Measurements from ENCODE around the gene CMTM4.

Gene CMTM4
- long read RNA-seq, full-length matches to known transcripts = 5 of 5 reads
- long read RNA-seq, partial matches to known transcripts = 0 of 5 reads
- long read RNA-seq, other reads (novel, unspliced or antisense) = 0 of 5 reads

DNA sequence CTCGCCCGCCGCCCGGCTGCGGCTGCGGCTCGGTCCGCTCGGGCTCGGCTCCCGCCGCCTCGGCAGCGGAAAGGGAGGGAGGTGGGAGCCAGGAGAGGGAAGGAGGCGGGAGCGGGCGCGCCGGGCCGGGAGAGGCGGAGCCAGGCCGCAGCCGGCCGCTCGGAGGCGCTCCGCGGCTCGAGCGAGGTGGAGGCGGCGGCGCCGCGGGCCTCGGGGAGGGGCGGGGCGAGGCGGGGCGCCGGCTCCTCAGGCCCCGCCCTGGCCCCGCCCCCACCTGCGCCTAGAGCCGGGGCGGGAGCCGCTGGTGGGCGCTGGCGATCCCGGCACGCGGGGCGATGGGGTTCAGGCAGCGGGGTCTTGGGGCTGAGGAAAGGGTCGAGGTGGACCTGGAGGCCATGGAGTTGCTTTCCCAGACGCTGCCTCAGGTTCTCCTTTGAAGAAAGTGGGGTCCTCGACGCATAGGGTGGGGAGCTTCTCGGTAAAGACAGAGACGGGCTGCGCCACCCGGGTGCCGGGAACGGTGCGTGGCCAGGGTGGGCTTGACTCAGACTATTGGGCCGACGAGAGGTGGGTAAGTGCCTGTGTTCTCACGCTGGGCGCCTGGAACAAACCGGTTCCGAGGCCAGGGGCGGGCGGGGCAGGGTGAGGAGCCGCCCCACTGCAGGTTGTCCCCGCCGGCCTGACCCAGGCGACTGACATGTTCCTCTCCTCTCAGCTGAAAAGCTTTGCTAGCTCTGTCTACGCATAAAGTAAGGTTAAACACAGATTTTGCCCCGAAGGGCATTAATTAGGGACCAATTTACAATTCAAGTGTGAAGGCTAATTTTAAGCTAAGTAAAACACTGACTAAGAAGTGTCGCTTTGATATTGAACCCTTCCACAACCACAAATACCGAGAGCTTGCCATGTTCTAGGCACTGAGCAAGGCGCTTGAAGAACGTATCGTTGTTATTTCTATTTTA, at the start of gene CMTM4:
CMTM4 (minus strand) TSS at position 75 of the 962 bp plus-strand sequence. CDS start 218 bp downstream, outside the sequence.
- no peak for TF ChIP-seq GABPA (IDR thresholded peaks at IDR 0.05; ENCODE audit: low read depth)
- TF ChIP-seq SPI1 (IDR thresholded peaks at IDR 0.05; ENCODE audit: borderline replicate concordance, low read depth) = no peak
- TF ChIP-seq, protein P1, sequence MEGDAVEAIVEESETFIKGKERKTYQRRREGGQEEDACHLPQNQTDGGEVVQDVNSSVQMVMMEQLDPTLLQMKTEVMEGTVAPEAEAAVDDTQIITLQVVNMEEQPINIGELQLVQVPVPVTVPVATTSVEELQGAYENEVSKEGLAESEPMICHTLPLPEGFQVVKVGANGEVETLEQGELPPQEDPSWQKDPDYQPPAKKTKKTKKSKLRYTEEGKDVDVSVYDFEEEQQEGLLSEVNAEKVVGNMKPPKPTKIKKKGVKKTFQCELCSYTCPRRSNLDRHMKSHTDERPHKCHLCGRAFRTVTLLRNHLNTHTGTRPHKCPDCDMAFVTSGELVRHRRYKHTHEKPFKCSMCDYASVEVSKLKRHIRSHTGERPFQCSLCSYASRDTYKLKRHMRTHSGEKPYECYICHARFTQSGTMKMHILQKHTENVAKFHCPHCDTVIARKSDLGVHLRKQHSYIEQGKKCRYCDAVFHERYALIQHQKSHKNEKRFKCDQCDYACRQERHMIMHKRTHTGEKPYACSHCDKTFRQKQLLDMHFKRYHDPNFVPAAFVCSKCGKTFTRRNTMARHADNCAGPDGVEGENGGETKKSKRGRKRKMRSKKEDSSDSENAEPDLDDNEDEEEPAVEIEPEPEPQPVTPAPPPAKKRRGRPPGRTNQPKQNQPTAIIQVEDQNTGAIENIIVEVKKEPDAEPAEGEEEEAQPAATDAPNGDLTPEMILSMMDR (IDR thresholded peaks at IDR 0.05; ENCODE audit: insufficient read depth, low read length) = no peak
- peak; percentile 59 to 62 for DNase-seq (ENCODE audit: low read depth in 1 of 2, low spot score in 1 of 2)
- peak within 1 kb of the TSS; percentile 83 for H3K4me3 ChIP-seq (replicated peaks; ENCODE audit: insufficient read depth, low read length)
- peak within 1 kb of the TSS; percentile 47 for H3K27ac ChIP-seq (replicated peaks)
- H3K27me3 ChIP-seq (ENCODE audit: insufficient read depth, poor library complexity, severe bottlenecking) = no peaks in the 10 kb centered on the region

DNA sequence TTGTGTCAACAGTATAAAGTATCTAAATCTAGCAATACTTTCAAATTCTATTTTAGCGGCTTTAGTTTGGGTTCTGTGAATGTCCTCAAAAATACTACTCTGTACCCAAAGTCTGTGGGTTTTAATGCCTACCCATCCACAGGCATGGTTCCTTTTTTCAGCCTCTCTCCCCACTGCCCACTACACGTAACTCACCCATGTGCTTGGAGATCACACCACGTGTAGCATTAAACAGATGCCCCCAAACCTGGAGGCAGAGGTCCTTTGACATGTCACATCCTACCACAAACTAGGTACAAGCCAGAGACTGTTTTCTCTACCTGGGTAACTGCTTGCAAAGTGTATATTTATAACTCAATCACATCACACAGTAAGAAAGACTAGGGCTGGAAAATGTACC, 49.5 kb upstream of the CMTM4 start:
- Histone ChIP-seq H3K27ac (replicated peaks) (peak overlapping the region; percentile 87), H3K27me3 (ENCODE audit: insufficient read depth, poor library complexity, severe bottlenecking) (no peaks in the 10 kb centered on the region), H3K4me3 (replicated peaks; ENCODE audit: insufficient read depth, low read length) (no peak overlapping the region)
- peak in 1 of 2 experiments; percentile 69 for DNase-seq (ENCODE audit: low read depth in 1 of 2, low spot score in 1 of 2)
- TF ChIP-seq POLR2AphosphoS5 (IDR thresholded peaks at IDR 0.05; ENCODE audit: low read depth) (no peak), REST (IDR thresholded peaks at IDR 0.05; ENCODE audit: insufficient replicate concordance, low read depth) (no peak), SPI1 (IDR thresholded peaks at IDR 0.05; ENCODE audit: borderline replicate concordance, low read depth) (no peak), GABPA (IDR thresholded peaks at IDR 0.05; ENCODE audit: low read depth) (no peak)
- TF ChIP-seq, protein P1 (IDR thresholded peaks at IDR 0.05; ENCODE audit: insufficient read depth, low read length) = no peak

GRCh38 chr16:66741950-66742808, 45.6 kb upstream of the CMTM4 start:
- no peaks in the 10 kb centered on the region for H3K27me3 ChIP-seq (ENCODE audit: insufficient read depth, poor library complexity, severe bottlenecking)
- TF ChIP-seq POLR2AphosphoS5 (IDR thresholded peaks at IDR 0.05; ENCODE audit: low read depth) (no peak), GABPA (IDR thresholded peaks at IDR 0.05; ENCODE audit: low read depth) (no peak), REST (IDR thresholded peaks at IDR 0.05; ENCODE audit: insufficient replicate concordance, low read depth) (no peak), SPI1 (IDR thresholded peaks at IDR 0.05; ENCODE audit: borderline replicate concordance, low read depth) (no peak)
- TF ChIP-seq, protein P1 (IDR thresholded peaks at IDR 0.05; ENCODE audit: insufficient read depth, low read length) = no peak
- DNase-seq (ENCODE audit: low read depth in 1 of 2, low spot score in 1 of 2) = no peak
- H3K4me3 ChIP-seq (replicated peaks; ENCODE audit: insufficient read depth, low read length) = no peak overlapping the region
- H3K27ac ChIP-seq (replicated peaks) = peak overlapping the region; percentile 22; the same call in 1 of the 2 replicates

All from HL-60 (cell line).